Kidney capillary endothelial cell (primary cell): ENCODE measurements around the gene CHODL.

Experiments used
- DNase-seq: peaks from one replicate; pipeline ENCODE4 v3.0.0-alpha.2; 2018; ENCODE audit warnings: low spot score

Gene CHODL

DNA sequence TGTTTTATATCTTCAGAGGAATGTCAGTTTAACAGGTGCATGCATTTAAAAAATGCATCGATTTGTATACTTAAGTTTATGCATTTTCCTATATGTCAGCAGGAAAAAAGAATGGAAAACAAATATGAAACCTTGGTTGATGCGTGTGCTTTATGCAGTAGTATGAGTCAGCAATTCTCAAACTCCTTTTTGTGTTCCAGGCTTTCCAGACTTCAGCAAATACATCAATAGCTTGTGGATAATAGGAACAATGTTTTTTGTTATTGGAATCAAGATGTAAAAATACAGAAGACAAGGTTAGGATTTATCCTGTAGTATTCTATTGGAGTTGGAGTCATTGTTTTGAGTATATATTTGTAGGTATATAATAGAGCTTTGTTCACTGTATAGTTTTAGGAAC is 45.2 kb downstream of the CHODL start:
- no peak for DNase-seq

GRCh38 chr21:18294100-18294499 is 49.5 kb downstream of the CHODL start:
- DNase-seq, result no peak

DNA sequence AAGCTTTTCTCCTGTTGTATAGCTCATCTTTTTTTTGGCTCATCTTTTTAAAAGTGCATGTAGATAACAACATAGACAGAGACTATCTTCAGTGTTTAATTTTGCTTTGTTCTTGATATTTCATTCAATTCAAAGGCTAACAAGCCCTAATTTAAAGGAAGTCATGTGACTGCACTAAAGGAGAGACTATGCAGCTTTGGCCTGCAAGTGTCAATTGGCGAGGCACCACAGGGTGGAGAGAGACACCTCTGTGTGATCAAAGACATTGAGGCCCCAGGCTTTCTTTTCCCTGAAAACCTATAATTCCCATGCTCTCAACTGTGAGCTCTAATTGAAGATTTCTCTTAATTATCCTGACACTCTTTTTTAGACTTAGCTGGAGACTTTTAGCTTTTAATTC is 53.6 kb downstream of the CHODL start:
- no peak for DNase-seq
